ENCODE measurements around the gene DNAJC2. TPM values are rescaled to one million over a fixed set of nuclear protein-coding genes. Genes with fewer than 3 reads are reported as not detected.

Gene DNAJC2
- total RNA-seq, 3 donors from 2014 or later (not counting 1 experiment from before 2014, with no cell fraction given): 56.8 to 74.2 (median 59.9) TPM

GRCh38 chr7:103297837-103298179 lies 46.8 kb downstream of the DNAJC2 start:
- Mint-ChIP-seq H3K27ac (peak overlapping the region; percentile 91 to 93), H3K4me1 (peaks cover 22 to 23% of the 10 kb centered on the region in 2 donors), H3K4me3 (peak overlapping the region; percentile 92), H3K27me3 (ENCODE audit: low read depth in 2 of 2) (peaks cover 0 to 16% of the 10 kb centered on the region in 2 donors), H3K36me3 (no peaks in the 10 kb centered on the region), H3K9me3 (no peaks in the 10 kb centered on the region)
- Histone ChIP-seq H3K27ac (ENCODE audit: low read length) (peak overlapping the region; percentile 96), H3K4me3 (ENCODE audit: low read length) (peak overlapping the region; percentile 93), H3K27me3 (ENCODE audit: control insufficient read depth, insufficient read depth, low read length) (no peaks in the 10 kb centered on the region), H3K36me3 (ENCODE audit: control insufficient read depth, insufficient read depth, low read length) (peaks cover 39% of the 10 kb centered on the region), H3K9me3 (ENCODE audit: control insufficient read depth, insufficient read depth, low read length) (no peaks in the 10 kb centered on the region), H3K4me1 (ENCODE audit: control insufficient read depth, insufficient read depth, low read length) (peaks cover 6% of the 10 kb centered on the region)
- 0% methylated on average over 6 of the region's 7 CpGs for WGBS (ENCODE audit: insufficient coverage)
- DNase-seq: no peak
- TF ChIP-seq CTCF (IDR thresholded peaks at IDR 0.05): no peak
- intact Hi-C loops (cut with micrococcal nuclease): loop anchor here (1.0 to 5.0 kb wide), 4 partner anchors 18 to 859 kb away; partner anchors contain the start of gene PSMC2
- no peak for ATAC-seq

DNA sequence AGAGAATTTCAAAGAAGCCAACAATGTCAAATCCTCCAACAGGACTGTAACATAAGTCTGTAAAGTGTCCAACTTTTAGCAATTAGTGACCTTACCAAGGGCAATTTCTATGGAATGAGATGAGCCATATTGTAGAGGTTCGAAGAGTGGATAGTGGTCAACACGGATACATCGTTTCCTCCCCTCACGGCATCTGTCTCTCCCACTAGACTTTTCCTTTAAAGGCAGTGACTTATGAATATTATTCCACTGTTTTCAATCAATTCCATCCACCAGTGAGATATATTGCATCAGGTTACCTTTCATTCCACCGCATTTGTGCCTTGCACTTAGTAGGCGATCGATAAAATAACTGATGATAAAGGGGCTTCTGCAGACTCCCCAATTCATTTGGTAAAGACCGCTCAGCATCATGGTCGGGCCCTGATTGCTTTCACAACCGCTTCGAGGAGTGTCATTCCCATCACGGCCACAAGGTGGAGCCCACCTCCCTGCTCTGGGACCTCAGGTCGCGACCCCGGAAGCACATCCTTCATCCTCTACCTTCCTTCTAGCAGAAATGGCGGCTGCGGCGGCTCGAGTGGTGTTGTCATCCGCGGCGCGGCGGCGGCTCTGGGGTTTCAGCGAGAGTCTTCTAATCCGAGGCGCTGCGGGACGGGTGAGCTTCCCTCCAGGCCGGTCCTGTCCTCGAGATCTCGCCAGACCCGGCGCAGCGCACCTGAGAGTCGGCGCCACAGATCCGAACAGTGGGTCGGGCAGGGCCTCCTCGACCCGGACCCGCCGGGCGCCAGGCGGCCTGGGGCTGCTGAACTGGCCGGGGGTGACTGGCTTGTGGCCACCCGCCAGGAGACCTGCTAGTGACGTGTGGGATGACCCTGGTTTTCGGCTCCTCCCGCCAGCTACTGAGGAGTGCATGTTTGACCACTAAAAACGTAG lies 47.4 kb downstream of the DNAJC2 start, which contains the start of gene PMPCB:
TSS of gene PMPCB (plus strand) at position 535 of the 936 bp plus-strand sequence. CDS start at position 560, 25 bp downstream.
- intact Hi-C loops (cut with micrococcal nuclease): loop anchor here (1.0 to 5.0 kb wide), 4 partner anchors 17 to 860 kb away; partner anchors contain the start of gene PSMC2
- Histone ChIP-seq H3K36me3 (ENCODE audit: control insufficient read depth, insufficient read depth, low read length) (peaks cover 33% of the 10 kb centered on the region), H3K27me3 (ENCODE audit: control insufficient read depth, insufficient read depth, low read length) (peaks cover 1% of the 10 kb centered on the region), H3K27ac (ENCODE audit: low read length) (peak within 1 kb of the TSS; percentile 96), H3K4me3 (ENCODE audit: low read length) (peak within 1 kb of the TSS; percentile 93), H3K4me1 (ENCODE audit: control insufficient read depth, insufficient read depth, low read length) (peaks cover 6% of the 10 kb centered on the region), H3K9me3 (ENCODE audit: control insufficient read depth, insufficient read depth, low read length) (no peaks in the 10 kb centered on the region)
- Mint-ChIP-seq H3K27me3 (ENCODE audit: low read depth in 2 of 2) (peaks cover 0 to 17% of the 10 kb centered on the region in 2 donors), H3K27ac (peak within 1 kb of the TSS; percentile 91 to 93), H3K36me3 (no peaks in the 10 kb centered on the region), H3K4me3 (peak within 1 kb of the TSS; percentile 92), H3K9me3 (no peaks in the 10 kb centered on the region), H3K4me1 (peaks cover 22 to 23% of the 10 kb centered on the region in 2 donors)
- TF ChIP-seq CTCF (IDR thresholded peaks at IDR 0.05): peak; percentile 89
- peak; percentile 98 to 100 (median 98) for ATAC-seq
- peak; percentile 96 to 99 for DNase-seq
- WGBS (ENCODE audit: insufficient coverage): 4% methylated on average over 52 of the region's 52 CpGs

GRCh38 chr7:103293526-103293925 lies 51.0 kb downstream of the DNAJC2 start:
- no peak overlapping the region for H3K27ac Mint-ChIP-seq
- H3K4me3 Mint-ChIP-seq: no peak overlapping the region

More at GRCh38 chr7:103293526-103293925, 51.0 kb downstream of the DNAJC2 start:
- ATAC-seq (no peak), DNase-seq (no peak)
- Mint-ChIP-seq H3K27me3 (ENCODE audit: low read depth in 2 of 2) (peaks cover 7 to 39% of the 10 kb centered on the region in 2 donors), H3K36me3 (no peaks in the 10 kb centered on the region), H3K9me3 (no peaks in the 10 kb centered on the region), H3K4me1 (peaks cover 14 to 15% of the 10 kb centered on the region in 2 donors)
- Histone ChIP-seq H3K27me3 (ENCODE audit: control insufficient read depth, insufficient read depth, low read length) (peaks cover 8% of the 10 kb centered on the region), H3K4me1 (ENCODE audit: control insufficient read depth, insufficient read depth, low read length) (peaks cover 5% of the 10 kb centered on the region), H3K36me3 (ENCODE audit: control insufficient read depth, insufficient read depth, low read length) (no peaks in the 10 kb centered on the region), H3K4me3 (ENCODE audit: low read length) (no peak overlapping the region), H3K9me3 (ENCODE audit: control insufficient read depth, insufficient read depth, low read length) (no peaks in the 10 kb centered on the region), H3K27ac (ENCODE audit: low read length) (no peak overlapping the region)
- WGBS (ENCODE audit: insufficient coverage): 100% methylated on average over 1 of the region's 1 CpG
- TF ChIP-seq CTCF (IDR thresholded peaks at IDR 0.05): no peak
- intact Hi-C loops (cut with micrococcal nuclease): no loop called here
